Neutrophil (primary cell): ENCODE data around the gene LDB2.

Experiments used
- H3K27ac ChIP-seq: fragments of 200-600 bp; sonication (generic); 2 replicates; pipeline ENCODE4 v1.5.1; 2016; ENCODE audit warnings: mild to moderate bottlenecking, moderate library complexity
- H3K27me3 ChIP-seq: fragments of 200-600 bp; sonication (generic); 2 replicates; pipeline ENCODE4 v1.6.0; 2016; ENCODE audit warnings: mild to moderate bottlenecking
- H3K36me3 ChIP-seq: fragments of 200-600 bp; sonication (generic); 2 replicates; pipeline ENCODE4 v1.5.1; 2017
- H3K4me1 ChIP-seq, 2 experiments: fragments of 200-600 bp in 1 of 2; sonication (generic) in 1 of 2; 1 replicate in 1 of 2; 2 replicates in 1 of 2; pipeline versions ENCODE4 v1.5.1 to v1.6.1; 2013 to 2016; ENCODE audit warnings: low read depth in 1 of 2, low read length in 1 of 2, mild to moderate bottlenecking in 1 of 2, moderate library complexity in 1 of 2; ENCODE audit not compliant: control insufficient read depth in 1 of 2, insufficient read depth in 1 of 2
- H3K4me3 ChIP-seq, 2 experiments: fragments of 200-600 bp in 1 of 2; sonication (generic) in 1 of 2; 1 replicate in 1 of 2; 2 replicates in 1 of 2; pipeline ENCODE4 v1.5.1; 2013 to 2016; ENCODE audit warnings: low read depth in 1 of 2, low read length in 1 of 2, mild to moderate bottlenecking in 1 of 2, moderate library complexity in 1 of 2
- H3K9me3 ChIP-seq: fragments of 200-600 bp; sonication (generic); 2 replicates; pipeline ENCODE4 v1.5.1; 2016
- TF ChIP-seq, protein P1 (sequence below): fragments of 200-600 bp; sonication (generic); IDR thresholded peaks from 2 replicates; pipeline ENCODE4 v1.5.1; 2016; ENCODE audit warnings: antibody characterized with exemption

Gene LDB2

DNA sequence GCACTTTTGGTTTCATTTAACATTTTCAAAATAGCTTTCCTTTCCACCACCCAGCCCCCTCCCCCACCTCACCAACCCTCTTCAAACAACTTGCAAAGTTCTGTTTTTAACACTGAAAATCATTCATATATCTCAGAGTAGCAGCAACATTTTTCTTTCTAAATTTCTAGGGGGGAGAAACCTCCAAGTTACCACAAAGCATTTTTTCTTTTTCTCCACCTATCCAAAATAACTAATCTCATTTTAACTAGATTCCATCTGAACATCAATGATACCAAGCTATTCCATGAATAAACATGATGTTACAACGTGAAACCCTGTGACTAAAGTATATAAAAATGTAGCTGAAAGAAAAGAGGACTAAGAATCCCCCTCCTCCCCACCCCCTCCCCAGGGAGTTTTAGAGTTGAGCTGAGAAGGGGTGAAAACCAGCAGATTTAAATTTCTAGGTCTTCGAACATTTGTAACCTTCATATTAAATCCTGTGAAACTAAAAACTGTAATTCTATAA, 5.2 kb downstream of the LDB2 start:
- Histone ChIP-seq H3K36me3 (no peaks in the 10 kb centered on the region), H3K27me3 (peaks cover 33% of the 10 kb centered on the region), H3K4me3 (no peak overlapping the region), H3K9me3 (no peaks in the 10 kb centered on the region), H3K27ac (no peak overlapping the region), H3K4me1 (no peaks in the 10 kb centered on the region)
- TF ChIP-seq, protein P1, sequence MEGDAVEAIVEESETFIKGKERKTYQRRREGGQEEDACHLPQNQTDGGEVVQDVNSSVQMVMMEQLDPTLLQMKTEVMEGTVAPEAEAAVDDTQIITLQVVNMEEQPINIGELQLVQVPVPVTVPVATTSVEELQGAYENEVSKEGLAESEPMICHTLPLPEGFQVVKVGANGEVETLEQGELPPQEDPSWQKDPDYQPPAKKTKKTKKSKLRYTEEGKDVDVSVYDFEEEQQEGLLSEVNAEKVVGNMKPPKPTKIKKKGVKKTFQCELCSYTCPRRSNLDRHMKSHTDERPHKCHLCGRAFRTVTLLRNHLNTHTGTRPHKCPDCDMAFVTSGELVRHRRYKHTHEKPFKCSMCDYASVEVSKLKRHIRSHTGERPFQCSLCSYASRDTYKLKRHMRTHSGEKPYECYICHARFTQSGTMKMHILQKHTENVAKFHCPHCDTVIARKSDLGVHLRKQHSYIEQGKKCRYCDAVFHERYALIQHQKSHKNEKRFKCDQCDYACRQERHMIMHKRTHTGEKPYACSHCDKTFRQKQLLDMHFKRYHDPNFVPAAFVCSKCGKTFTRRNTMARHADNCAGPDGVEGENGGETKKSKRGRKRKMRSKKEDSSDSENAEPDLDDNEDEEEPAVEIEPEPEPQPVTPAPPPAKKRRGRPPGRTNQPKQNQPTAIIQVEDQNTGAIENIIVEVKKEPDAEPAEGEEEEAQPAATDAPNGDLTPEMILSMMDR: no peak

DNA sequence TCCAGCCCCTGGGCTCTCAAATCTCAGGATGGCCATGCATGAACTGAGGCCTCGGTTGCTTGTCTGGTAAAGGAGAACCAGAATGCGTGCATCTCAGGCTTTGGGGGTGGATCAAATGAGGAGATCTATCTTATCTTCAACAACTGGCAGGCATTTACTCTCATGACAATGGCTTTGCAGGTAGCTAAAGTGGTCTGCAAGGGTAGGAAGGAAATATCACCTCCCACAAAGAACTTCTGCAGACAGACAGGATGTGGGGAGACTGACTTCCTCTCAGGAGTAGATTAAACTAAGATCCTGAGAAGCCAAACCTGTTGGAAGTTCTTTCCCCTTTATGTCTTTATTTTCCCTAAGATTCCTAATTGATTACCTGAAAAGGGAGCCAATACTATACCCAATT, 7.8 kb downstream of the LDB2 start:
- peaks cover 9% of the 10 kb centered on the region for H3K27me3 ChIP-seq
- TF ChIP-seq, protein P1: no peak
- H3K4me3 ChIP-seq: no peak overlapping the region
- H3K9me3 ChIP-seq: no peaks in the 10 kb centered on the region
- H3K27ac ChIP-seq: no peak overlapping the region
- no peaks in the 10 kb centered on the region for H3K36me3 ChIP-seq
- H3K4me1 ChIP-seq: no peaks in the 10 kb centered on the region

- H3K36me3 ChIP-seq: no peaks in the 10 kb centered on the region
- no peaks in the 10 kb centered on the region for H3K9me3 ChIP-seq
- no peak overlapping the region for H3K4me3 ChIP-seq
- no peak overlapping the region for H3K27ac ChIP-seq
- H3K27me3 ChIP-seq: peaks cover 5% of the 10 kb centered on the region
- TF ChIP-seq, protein P1: no peak
- H3K4me1 ChIP-seq: no peaks in the 10 kb centered on the region
Measured at GRCh38 chr4:16889945-16890344, 8.5 kb downstream of the LDB2 start.

DNA sequence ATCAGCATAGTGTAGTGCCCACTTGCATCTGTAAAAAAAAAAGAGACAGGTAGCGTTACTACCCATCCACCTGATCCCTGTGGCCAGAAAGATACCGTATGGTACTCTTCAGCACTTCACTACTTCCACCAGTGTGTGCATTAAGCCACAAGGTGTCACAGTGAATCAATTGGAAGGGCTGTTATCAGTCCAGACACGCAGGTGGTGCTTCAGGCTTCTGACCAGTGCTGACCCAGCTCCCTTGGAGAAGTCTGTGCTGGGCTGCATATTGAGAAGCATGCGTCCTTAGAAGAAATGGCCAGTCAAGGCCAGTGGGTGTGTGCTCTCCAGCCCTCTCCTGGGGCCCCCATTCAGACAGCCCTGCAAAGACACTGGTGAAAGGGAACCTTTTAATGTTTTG, 10.6 kb downstream of the LDB2 start:
- Histone ChIP-seq H3K4me3 (no peak overlapping the region), H3K4me1 (no peaks in the 10 kb centered on the region), H3K9me3 (no peaks in the 10 kb centered on the region), H3K27me3 (no peaks in the 10 kb centered on the region), H3K36me3 (no peaks in the 10 kb centered on the region), H3K27ac (no peak overlapping the region)
- TF ChIP-seq, protein P1: no peak

- no peaks in the 10 kb centered on the region for H3K27me3 ChIP-seq
- no peaks in the 10 kb centered on the region for H3K36me3 ChIP-seq
- H3K4me1 ChIP-seq: no peaks in the 10 kb centered on the region
- no peak overlapping the region for H3K4me3 ChIP-seq
- H3K9me3 ChIP-seq: no peaks in the 10 kb centered on the region
- TF ChIP-seq, protein P1: no peak
- no peak overlapping the region for H3K27ac ChIP-seq
Measured at GRCh38 chr4:16884673-16885460, 13.6 kb downstream of the LDB2 start.
